IPS DF 4.7 (cell line): ENCODE data around the gene ALAD.
"Not testable (repeated sequence)": the region's sequence is repeated elsewhere in the genome, so short reads cannot be mapped to it uniquely, and the experiment has no call there.

Experiments
- DNase-seq: peaks from one replicate; pipeline ENCODE4 v3.0.0-alpha.2; 2013; ENCODE audit warnings: low spot score; ENCODE audit errors: extremely low read depth

ALAD gene

GRCh38 chr9:113399646-113400200 is 1.4 kb downstream of the ALAD start:
- DNase-seq, result no peak

- DNase-seq, result no peak
Measured at GRCh38 chr9:113398796-113399195, 2.3 kb downstream of the ALAD start.

GRCh38 chr9:113397203-113397631 is 3.9 kb downstream of the ALAD start:
- no peak for DNase-seq

GRCh38 chr9:113395000-113395861 is 5.9 kb downstream of the ALAD start:
- no peak for DNase-seq

- no peak for DNase-seq
Measured at GRCh38 chr9:113393281-113393680, 7.8 kb downstream of the ALAD start.

- DNase-seq, result no peak
Measured at GRCh38 chr9:113391917-113392316, 9.2 kb downstream of the ALAD start.

- DNase-seq, result no peak
Measured at GRCh38 chr9:113390192-113390960, 10.7 kb downstream of the ALAD start.

GRCh38 chr9:113389451-113389850 is 11.6 kb downstream of the ALAD start:
- no peak for DNase-seq

GRCh38 chr9:113388833-113389232 is 12.3 kb downstream of the ALAD start:
- no peak for DNase-seq

- no peak for DNase-seq
Measured at GRCh38 chr9:113387560-113388230, 13.4 kb downstream of the ALAD start.

- no peak for DNase-seq
Measured at GRCh38 chr9:113386571-113387393, 14.3 kb downstream of the ALAD start.

- DNase-seq, result no peak
Measured at GRCh38 chr9:113381909-113382411, 19.1 kb downstream of the ALAD start.

GRCh38 chr9:113381441-113381840 is 19.6 kb downstream of the ALAD start:
- not testable (repeated sequence) for DNase-seq

- no peak for DNase-seq
Measured at GRCh38 chr9:113380869-113381378, 20.2 kb downstream of the ALAD start.

GRCh38 chr9:113379829-113380210 is 21.3 kb downstream of the ALAD start:
- not testable (repeated sequence) for DNase-seq

GRCh38 chr9:113379094-113379828 is 21.8 kb downstream of the ALAD start:
- DNase-seq, result not testable (repeated sequence)

GRCh38 chr9:113376634-113377567 is 24.2 kb downstream of the ALAD start, which contains the start of gene HDHD3:
HDHD3 (minus strand) TSS chr9:113376986; CDS start chr9:113374354, 2,632 bp downstream.
- peak; percentile 38 for DNase-seq
